Lung (tissue), 12 donors: Measurements from ENCODE around the gene MTERF4. TPM values are rescaled to one million over a fixed set of nuclear protein-coding genes. Genes with fewer than 3 reads are reported as not detected.
A peak's percentile ranks its signal among the peaks of the same experiment; 100 is the strongest.

Source experiments
- ATAC-seq: fragments of 200-7000 bp; cut with Tn5 transposase; one replicate; pipeline ENCODE4 v1.9.1; 2020; ENCODE audit warnings: moderate number of reproducible peaks; ENCODE audit not compliant: insufficient read depth, low FRiP score
- DNase-seq, 3 donors: peaks; one replicate each; pipeline ENCODE4 v3.0.0-alpha.2; 2013 to 2017
- H3K27ac ChIP-seq, 2 donors: one replicate each; pipeline ENCODE4 v1.5.1; 2013; ENCODE audit warnings: mild to moderate bottlenecking in 2 of 2, moderate library complexity in 2 of 2, control low read depth in 1 of 2, inconsistent platforms in 1 of 2, low read depth in 1 of 2, low read length in 1 of 2
- H3K27me3 ChIP-seq, 3 donors: one replicate each; pipeline ENCODE4 v1.5.1; 2013; ENCODE audit warnings: low read length in 2 of 3; ENCODE audit not compliant: control insufficient read depth in 3 of 3, insufficient read depth in 3 of 3
- H3K36me3 ChIP-seq, 4 donors: one replicate each; pipeline ENCODE4 v1.5.1; 2013; ENCODE audit warnings: low read length in 4 of 4, mild to moderate bottlenecking in 1 of 4, moderate library complexity in 1 of 4; ENCODE audit not compliant: control insufficient read depth in 4 of 4, insufficient read depth in 4 of 4
- H3K4me1 ChIP-seq, 5 donors: one replicate each; pipeline ENCODE4 v1.5.1; 2013; ENCODE audit warnings: low read length in 5 of 5, mild to moderate bottlenecking in 2 of 5, moderate library complexity in 1 of 5; ENCODE audit not compliant: control insufficient read depth in 5 of 5, insufficient read depth in 5 of 5
- H3K4me3 ChIP-seq: one replicate; pipeline ENCODE4 v1.5.1; 2013; ENCODE audit warnings: mild to moderate bottlenecking, control low read depth, moderate library complexity
- H3K9ac ChIP-seq, 2 donors: one replicate each; pipeline ENCODE4 v1.5.1; 2013; ENCODE audit warnings: low read length in 2 of 2, control low read depth in 1 of 2; ENCODE audit not compliant: insufficient read depth in 1 of 2
- H3K9me3 ChIP-seq, 4 donors: one replicate each; pipeline ENCODE4 v1.5.1; 2013; ENCODE audit warnings: low read length in 3 of 4, mild to moderate bottlenecking in 1 of 4, moderate library complexity in 1 of 4; ENCODE audit not compliant: control insufficient read depth in 4 of 4, insufficient read depth in 3 of 4
- CTCF ChIP-seq: IDR thresholded peaks from 2 replicates; pipeline ENCODE4 v1.5.1; 2012; ENCODE audit warnings: mild to moderate bottlenecking; ENCODE audit errors: control extremely low read depth, extremely low read depth
- WGBS, 2 donors: extraction: QIAGEN DNeasy Blood & Tissue Kit; methylation state at CpG; one replicate each; pipeline ENCODE4 v1.1.7; 2013; 5-methylcytosine and 5-hydroxymethylcytosine counted together
- polyA plus RNA-seq, 2 donors: library from polyadenylated mRNA; stranded (reverse); fragments of 200-250 nt; gene quantifications; one replicate each; pipeline ENCODE4 v1.2.1, GENCODE V29; 2013
- total RNA-seq, 2 donors: library from RNA; depleted of rRNA in 1 of 2; stranded (reverse); fragments of >200 nt in 1 of 2; gene quantifications; one replicate each; pipeline ENCODE4 v1.2.1, GENCODE V29; 2014 to 2021
- donor health status: control.
- donor health status: control.
- donor health status: Bipolar disorder and iron deficiency.
- donor health status: healthy.
- donor health status: DM: yes; HTN: yes; CAD: no.

The MTERF4 gene
- total and polyA plus RNA-seq, 4 donors = 23.5 to 50.1 (median 27.5) TPM

DNA sequence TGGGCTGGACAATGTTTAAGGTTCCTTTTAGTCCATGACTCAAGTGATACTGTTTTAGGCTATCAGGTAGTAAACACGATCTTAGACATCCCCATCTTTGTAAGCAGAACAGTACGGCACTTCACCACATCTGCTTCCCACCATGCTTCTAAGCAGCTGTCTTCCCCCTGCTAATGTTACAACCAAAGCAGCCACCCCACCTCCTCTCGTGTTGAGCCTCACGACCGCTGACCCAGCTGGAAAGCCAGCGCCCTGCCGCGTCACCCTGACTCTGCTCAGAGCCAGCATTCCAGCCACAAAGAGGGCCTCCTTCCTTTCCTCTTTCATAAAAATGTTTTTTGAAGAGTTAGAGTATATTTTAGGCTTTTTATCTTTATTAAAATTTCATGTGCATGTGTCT is 9.4 kb downstream of the MTERF4 start:
- Histone ChIP-seq H3K27me3 (no peaks in the 10 kb centered on the region), H3K27ac (peak overlapping the region in 1 of 2 donors; percentile 39), H3K9ac (no peak overlapping the region), H3K4me3 (no peak overlapping the region), H3K4me1 (peaks cover 0 to 7% (median 0%) of the 10 kb centered on the region in 5 donors), H3K9me3 (no peaks in the 10 kb centered on the region), H3K36me3 (peaks cover 36 to 61% (median 52%) of the 10 kb centered on the region in 4 donors)
- 66 to 73% methylated on average over 8 of the region's 8 CpGs for WGBS, 2 donors
- no peak for TF ChIP-seq CTCF
- ATAC-seq (no peak), DNase-seq (no peak)

DNA sequence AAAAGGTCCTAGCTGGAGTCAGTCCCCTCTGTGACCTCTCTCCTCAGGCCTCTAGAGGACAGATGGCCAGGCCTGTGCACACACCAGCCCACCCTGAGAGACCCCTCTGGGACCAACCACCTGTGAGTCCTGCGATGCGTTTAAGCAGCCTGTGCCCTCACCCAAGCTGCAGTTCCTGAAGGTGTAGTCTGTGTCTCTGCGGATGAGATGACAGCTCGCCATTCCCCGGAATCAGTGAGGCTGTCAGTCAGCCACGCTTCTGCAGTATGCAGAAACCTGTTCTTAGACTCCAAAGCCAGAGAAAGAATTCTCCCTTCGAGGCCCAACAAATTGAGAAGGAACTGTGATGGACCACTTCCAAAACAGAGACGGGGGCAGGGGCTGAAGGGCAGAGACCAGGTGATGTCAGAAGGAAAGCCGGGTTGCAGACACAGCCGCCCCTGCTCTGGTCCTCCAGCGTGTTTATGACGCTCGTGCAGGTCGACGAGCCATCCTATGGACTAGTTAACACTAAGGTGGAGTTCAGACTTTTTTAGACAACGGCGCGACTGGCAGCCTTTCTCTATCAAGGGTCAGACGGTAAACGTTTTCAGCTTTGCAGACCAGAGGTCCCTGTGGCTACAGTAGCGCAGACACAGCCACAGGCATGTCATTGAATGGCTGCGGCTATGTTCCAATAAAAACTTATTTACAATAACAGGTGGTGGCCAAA is 10.2 kb downstream of the MTERF4 start:
- 92 to 93% methylated on average over 22 of the region's 22 CpGs for WGBS, 2 donors
- Histone ChIP-seq H3K36me3 (peaks cover 36 to 66% (median 54%) of the 10 kb centered on the region in 4 donors), H3K9ac (no peak overlapping the region), H3K27me3 (no peaks in the 10 kb centered on the region), H3K4me3 (no peak overlapping the region), H3K4me1 (peaks cover 0 to 7% (median 0%) of the 10 kb centered on the region in 5 donors), H3K9me3 (no peaks in the 10 kb centered on the region), H3K27ac (no peak overlapping the region)
- no peak for TF ChIP-seq CTCF
- DNase-seq (no peak), ATAC-seq (no peak)

DNA sequence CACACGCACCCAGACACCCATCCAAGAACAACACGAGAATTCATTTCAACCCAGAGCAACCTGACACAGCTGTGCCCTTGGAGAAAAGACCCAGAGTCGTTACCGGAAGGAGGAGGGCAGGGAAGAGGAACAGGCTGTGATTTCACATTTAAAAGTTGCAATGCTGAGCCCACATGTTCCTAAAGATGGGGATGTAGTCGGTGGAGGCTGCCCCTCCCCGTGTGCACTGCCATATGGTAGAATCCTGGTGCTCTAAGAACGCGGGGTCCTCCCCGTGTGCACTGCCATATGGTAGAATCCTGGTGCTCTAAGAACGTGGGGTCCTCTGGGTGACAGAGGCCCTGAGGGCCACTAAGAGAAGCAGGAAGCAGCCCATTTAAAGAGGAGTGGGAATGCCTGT is 10.9 kb downstream of the MTERF4 start:
- no peaks in the 10 kb centered on the region for H3K27me3 ChIP-seq
- no peak overlapping the region for H3K27ac ChIP-seq
- no peak overlapping the region for H3K4me3 ChIP-seq
- TF ChIP-seq CTCF = no peak
- no peak for ATAC-seq
- peaks cover 37 to 68% (median 53%) of the 10 kb centered on the region in 4 donors for H3K36me3 ChIP-seq
- H3K4me1 ChIP-seq = peaks cover 0 to 7% (median 0%) of the 10 kb centered on the region in 5 donors
- 76 to 82% methylated on average over 10 of the region's 10 CpGs for WGBS, 2 donors
- H3K9me3 ChIP-seq = no peaks in the 10 kb centered on the region
- no peak for DNase-seq
- H3K9ac ChIP-seq = no peak overlapping the region
